ENCODE measurements around the gene FAM20B.
A peak's percentile ranks its signal among the peaks of the same experiment; 100 is the strongest.

The FAM20B gene

GRCh38 chr1:179053486-179053885 is 27.8 kb downstream of the FAM20B start:
- DNase-seq = no peak

- no peak for DNase-seq
These were observed 30.2 kb downstream of the FAM20B start for GRCh38 chr1:179055937-179056336.

- no peak for DNase-seq
These were observed 33.1 kb downstream of the FAM20B start for GRCh38 chr1:179058487-179059483.

- DNase-seq = no peak
These were observed 35.9 kb downstream of the FAM20B start for GRCh38 chr1:179061360-179062282.

- DNase-seq = no peak
These were observed 40.8 kb downstream of the FAM20B start for GRCh38 chr1:179066471-179066870.

- no peak for DNase-seq
These were observed 51.7 kb downstream of the FAM20B start for GRCh38 chr1:179077396-179077795.

GRCh38 chr1:179079113-179079761 is 53.5 kb downstream of the FAM20B start:
- DNase-seq = peak; percentile 37

GRCh38 chr1:179080866-179081686 is 55.4 kb downstream of the FAM20B start:
- peak; percentile 44 for DNase-seq

- peak; percentile 79 for DNase-seq
These were observed 56.1 kb downstream of the FAM20B start, which contains the start of gene TOR3A for GRCh38 chr1:179081687-179082332. Gene TOR3A, plus strand, starts transcription at chr1:179082070. Its CDS starts 59 bp downstream, at chr1:179082129.

- DNase-seq = peak; percentile 33
These were observed 56.8 kb downstream of the FAM20B start for GRCh38 chr1:179082333-179082998.

GRCh38 chr1:179082999-179083335 is 57.3 kb downstream of the FAM20B start:
- DNase-seq = peak; percentile 17

GRCh38 chr1:179083533-179083932 is 57.8 kb downstream of the FAM20B start:
- DNase-seq = no peak

GRCh38 chr1:179087665-179088064 is 62.0 kb downstream of the FAM20B start:
- no peak for DNase-seq

GRCh38 chr1:179089827-179090482 is 64.3 kb downstream of the FAM20B start:
- DNase-seq = no peak

- DNase-seq = no peak
These were observed 64.8 kb downstream of the FAM20B start for GRCh38 chr1:179090522-179090921.

- no peak for DNase-seq
These were observed 65.2 kb downstream of the FAM20B start for GRCh38 chr1:179090923-179091322.

GRCh38 chr1:179091691-179092165 is 66.0 kb downstream of the FAM20B start:
- no peak for DNase-seq

GRCh38 chr1:179092896-179093461 is 67.3 kb downstream of the FAM20B start:
- DNase-seq = no peak

GRCh38 chr1:179094818-179095217 is 69.1 kb downstream of the FAM20B start:
- no peak for DNase-seq

GRCh38 chr1:179095377-179095776 is 69.7 kb downstream of the FAM20B start:
- no peak for DNase-seq
